SK-N-SH (cell line): ENCODE results near the gene DNASE2B. TPM values are rescaled to one million over a fixed set of nuclear protein-coding genes. Genes with fewer than 3 reads are reported as not detected.

Source experiments
- CTCF ChIA-PET: fragments of 300-600, 350-600 bp; formaldehyde crosslinking; extraction: SDS; loops from one replicate; lab custom pipeline; 2021; lab: Yijun Ruan, JAX
- POLR2A ChIA-PET: fragments of 350-600 bp; sonication (Branson Sonifier 250); formaldehyde crosslinking; extraction: SDS; loops from one replicate; lab custom pipeline; 2020; ENCODE audit warnings: antibody characterized with exemption, inconsistent platforms; lab: Yijun Ruan, JAX
- DNase-seq: peaks from one replicate; pipeline ENCODE4 v3.0.0; 2012
- H2AFZ ChIP-seq: fragments of 200-600 bp; sonication (generic); 2 replicates; pipeline ENCODE4 v1.8.1; 2016; ENCODE audit warnings: antibody characterized with exemption, mild to moderate bottlenecking, low read depth
- H3F3A ChIP-seq: fragments of 200-600 bp; sonication (generic); replicated peaks from 2 replicates; pipeline ENCODE3; 2016; ENCODE audit warnings: antibody characterized with exemption, mild to moderate bottlenecking; ENCODE audit not compliant: insufficient read depth
- H3K27ac ChIP-seq, 2 experiments: fragments of 200-500 bp in 1 of 2; fragments of 200-600 bp in 1 of 2; sonication (Bioruptor generic) in 1 of 2; sonication (generic), shearing (Covaris generic) in 1 of 2; 2 replicates each; pipeline versions ENCODE4 v1.5.1 to v1.6.1; 2014 to 2016; ENCODE audit warnings: low read depth in 2 of 2, inconsistent platforms in 1 of 2, low read length in 1 of 2, mild to moderate bottlenecking in 1 of 2, mixed read lengths in 1 of 2
- H3K27me3 ChIP-seq: fragments of 200-600 bp; sonication (generic), shearing (Covaris generic); 2 replicates; pipeline ENCODE4 v1.6.1; 2016; ENCODE audit warnings: mixed run types; ENCODE audit not compliant: insufficient read depth
- H3K36me3 ChIP-seq, 2 experiments: fragments of 200-500 bp in 1 of 2; fragments of 200-600 bp in 1 of 2; sonication (Bioruptor generic) in 1 of 2; sonication (generic) in 1 of 2; replicated peaks in 1 of 2; 2 replicates each; pipeline versions ENCODE3 to v1.5.1; 2014 to 2016; ENCODE audit warnings: low read length in 1 of 2, mild to moderate bottlenecking in 1 of 2; ENCODE audit not compliant: insufficient read depth in 2 of 2, control insufficient read depth in 1 of 2
- H3K4me1 ChIP-seq, 2 experiments: fragments of 200-500 bp in 1 of 2; fragments of 200-600 bp in 1 of 2; sonication (Bioruptor generic) in 1 of 2; sonication (generic), shearing (Covaris generic) in 1 of 2; 2 replicates each; pipeline versions ENCODE4 v1.5.1 to v1.6.1; 2014 to 2016; ENCODE audit warnings: low read depth in 1 of 2, low read length in 1 of 2, mixed run types in 1 of 2; ENCODE audit not compliant: insufficient read depth in 2 of 2, control insufficient read depth in 1 of 2
- H3K4me2 ChIP-seq: fragments of 200-600 bp; sonication (generic), shearing (Covaris generic); 2 replicates; pipeline ENCODE4 v1.6.1; 2017; ENCODE audit warnings: mixed run types
- H3K4me3 ChIP-seq, 2 experiments: fragments of 200-500 bp in 1 of 2; fragments of 200-600 bp in 1 of 2; sonication (Bioruptor generic) in 1 of 2; sonication (generic), shearing (Covaris generic) in 1 of 2; 2 replicates each; pipeline versions ENCODE4 v1.5.1 to v1.8.1; 2014 to 2016; ENCODE audit warnings: low read depth in 2 of 2, inconsistent platforms in 1 of 2, low read length in 1 of 2, mild to moderate bottlenecking in 1 of 2, mixed read lengths in 1 of 2, moderate library complexity in 1 of 2
- H3K79me2 ChIP-seq: fragments of 200-600 bp; sonication (generic); 2 replicates; pipeline ENCODE4 v1.8.1; 2017; ENCODE audit warnings: mild to moderate bottlenecking; ENCODE audit not compliant: insufficient read depth
- H3K9ac ChIP-seq: fragments of 200-600 bp; sonication (generic); 2 replicates; pipeline ENCODE4 v1.6.1; 2017; ENCODE audit warnings: mixed run types
- H3K9me2 ChIP-seq: fragments of 200-600 bp; sonication (generic); 2 replicates; pipeline ENCODE4 v1.6.1; 2017; ENCODE audit warnings: mixed run types
- H3K9me3 ChIP-seq: fragments of 200-600 bp; sonication (generic); 2 replicates; pipeline ENCODE4 v1.6.1; 2017; ENCODE audit warnings: mixed run types, mild to moderate bottlenecking, moderate library complexity
- H4K20me1 ChIP-seq: fragments of 200-600 bp; sonication (generic); 2 replicates; pipeline ENCODE4 v1.6.1; 2017; ENCODE audit warnings: mild to moderate bottlenecking, mixed run types; ENCODE audit not compliant: insufficient read depth
- CHD2 ChIP-seq: fragments of 150-350 bp; IDR thresholded peaks from 2 replicates; pipeline ENCODE4 v1.6.1; 2018; ENCODE audit warnings: low read length; ENCODE audit not compliant: partially characterized antibody
- CTCF ChIP-seq: fragments of 200-600 bp; sonication (generic); IDR thresholded peaks from 2 replicates; pipeline ENCODE4 v1.6.1; 2017; ENCODE audit warnings: antibody characterized with exemption, mild to moderate bottlenecking, moderate library complexity
- FOXJ3 ChIP-seq: sonication (generic); formaldehyde crosslinking; IDR thresholded peaks from 2 replicates; pipeline ENCODE4 v1.5.1; 2020; ENCODE audit warnings: mild to moderate bottlenecking, missing genetic modification reagents
- FOXM1 ChIP-seq: IDR thresholded peaks from 2 replicates; pipeline ENCODE4 v1.4.0; 2012; ENCODE audit warnings: low read depth, mild to moderate bottlenecking
- GATA2 ChIP-seq: sonication (generic); formaldehyde crosslinking; IDR thresholded peaks from 2 replicates; pipeline ENCODE4 v1.5.0; 2020; ENCODE audit warnings: mild to moderate bottlenecking, missing genetic modification reagents
- IRF3 ChIP-seq: fragments of 150-350 bp; IDR thresholded peaks from 2 replicates; pipeline ENCODE4 v1.6.1; 2016; ENCODE audit warnings: mild to moderate bottlenecking, low read depth, low read length
- MAX ChIP-seq: IDR thresholded peaks from 2 replicates; pipeline ENCODE4 v1.4.0; 2012; ENCODE audit warnings: low read depth
- MEF2A ChIP-seq: IDR thresholded peaks from 2 replicates; pipeline ENCODE4 v1.4.0; 2012; ENCODE audit warnings: low read depth, borderline replicate concordance
- PBX3 ChIP-seq: IDR thresholded peaks from 2 replicates; pipeline ENCODE4; 2012
- RAD21 ChIP-seq: IDR thresholded peaks from 2 replicates; pipeline ENCODE4 v1.6.1; 2012; ENCODE audit warnings: mild to moderate bottlenecking, low read length
- RCOR1 ChIP-seq: fragments of 150-350 bp; IDR thresholded peaks from 2 replicates; pipeline ENCODE4 v1.6.1; 2017; ENCODE audit warnings: antibody characterized with exemption, low read length
- REST ChIP-seq: IDR thresholded peaks from 2 replicates; pipeline ENCODE4 v1.6.1; 2012; ENCODE audit warnings: mild to moderate bottlenecking, low read depth, low read length, moderate library complexity
- TEAD4 ChIP-seq: IDR thresholded peaks from 2 replicates; pipeline ENCODE4 v1.4.0; 2012; ENCODE audit warnings: mild to moderate bottlenecking, borderline replicate concordance; ENCODE audit not compliant: insufficient read depth
- USF1 ChIP-seq: IDR thresholded peaks from 2 replicates; pipeline ENCODE4 v1.4.0; 2012; ENCODE audit warnings: low read depth, borderline replicate concordance
- YY1 ChIP-seq: IDR thresholded peaks from 2 replicates; pipeline ENCODE4 v1.4.0; 2012; ENCODE audit warnings: low read depth, mild to moderate bottlenecking
- ZBTB33 ChIP-seq: IDR thresholded peaks from 2 replicates; pipeline ENCODE4 v1.4.0; 2012; ENCODE audit warnings: low read depth, borderline replicate concordance
- WGBS: methylation state at CpG from one replicate; pipeline ENCODE4 v1.1.6; 2017; ENCODE audit warnings: low lambda C conversion rate; 5-methylcytosine and 5-hydroxymethylcytosine counted together
- polyA plus RNA-seq, 3 experiments: library from polyadenylated mRNA; depleted of rRNA; stranded (reverse); fragments of >200 nt; gene quantifications; 2 replicates each; pipeline ENCODE4 v1.2.3, GENCODE V29; 2012

DNASE2B gene
- polyA plus RNA-seq, 1 of the 3 experiments (the other 2 are of a cell fraction): 0.03 TPM

- H3K27me3 ChIP-seq: no peaks in the 10 kb centered on the region
- no peak for DNase-seq
- no peak overlapping the region for H3K4me3 ChIP-seq
- no peak overlapping the region for H2AFZ ChIP-seq
- no peak overlapping the region for H3K9ac ChIP-seq
- H3K4me2 ChIP-seq: no peak overlapping the region
- H3F3A ChIP-seq: no peaks in the 10 kb centered on the region
- ChIA-PET POLR2A (no interaction called here), CTCF (interaction anchor here (1.0 to 1.1 kb wide), 3 partner anchors 9 to 520 kb away, joined by 3 to 5 read pairs (median 3); no protein-coding TSS in a partner anchor)
- 87% methylated on average over 6 of the region's 6 CpGs for WGBS
- H3K4me1 ChIP-seq: peaks cover 0 to 3% of the 10 kb centered on the region in 2 experiments; a peak in 2 of 4 replicates
- TF ChIP-seq CHD2: no peak
- no peak for TF ChIP-seq FOXJ3 (CRISPR knock-in tag)
- TF ChIP-seq RAD21: no peak
- TF ChIP-seq REST: no peak
- TF ChIP-seq PBX3: no peak
- no peak for TF ChIP-seq FOXM1
- no peak for TF ChIP-seq GATA2 (CRISPR knock-in tag)
- no peak for TF ChIP-seq IRF3
- no peak for TF ChIP-seq RCOR1
- no peak for TF ChIP-seq USF1
- TF ChIP-seq CTCF: no peak
- no peak for TF ChIP-seq ZBTB33
- TF ChIP-seq MAX: no peak
- no peak for TF ChIP-seq TEAD4
- TF ChIP-seq MEF2A: no peak
- TF ChIP-seq YY1: no peak
- no peaks in the 10 kb centered on the region for H3K36me3 ChIP-seq
- no peaks in the 10 kb centered on the region for H3K9me3 ChIP-seq
- no peaks in the 10 kb centered on the region for H3K9me2 ChIP-seq
- no peak overlapping the region for H3K27ac ChIP-seq
- no peaks in the 10 kb centered on the region for H4K20me1 ChIP-seq
- H3K79me2 ChIP-seq: no peaks in the 10 kb centered on the region
Observed at GRCh38 chr1:84424513-84425149, 26.3 kb downstream of the DNASE2B start.
